ENCODE results near the gene GRIN3A. TPM values are rescaled to one million over a fixed set of nuclear protein-coding genes. Genes with fewer than 3 reads are reported as not detected.

The GRIN3A gene
- total and polyA plus RNA-seq, 2 of the 4 experiments (the other 2 are of a cell fraction): not detected

- intact Hi-C loops (cut with micrococcal nuclease) (no loop called here), in situ Hi-C loops (cut with MboI; ENCODE audit: low sequenced_read_pairs) (no loop called here), dilution Hi-C loops (cut with HindIII; ENCODE audit: low sequenced_read_pairs, unreplicated experiment) (no loop called here)
- Histone ChIP-seq H2AFZ (replicated peaks; ENCODE audit: low read length, poor library complexity) (no peak overlapping the region), H2AK5ac (ENCODE audit: low read depth, low read length) (no peak overlapping the region), H3K36me3 (ENCODE audit: control insufficient read depth, insufficient read depth, low read length) (no peaks in the 10 kb centered on the region), H3K27ac (ENCODE audit: insufficient read depth, low read length) (no peak overlapping the region), H2BK15ac (ENCODE audit: low read depth, low read length) (no peak overlapping the region), H3K4me3 (ENCODE audit: insufficient read depth, low read depth, low read length) (no peak overlapping the region), H3K9me1 (ENCODE audit: insufficient read depth, low read length) (no peaks in the 10 kb centered on the region), H3K27me3 (ENCODE audit: control insufficient read depth, insufficient read depth, low read length) (peaks cover 7% of the 10 kb centered on the region), H3K4me1 (ENCODE audit: control insufficient read depth, insufficient read depth, low read length) (no peaks in the 10 kb centered on the region), H3K56ac (ENCODE audit: extremely low read depth, insufficient read depth, low read length) (no peak overlapping the region), H2BK120ac (ENCODE audit: low read depth, low read length) (no peak overlapping the region), H3K4me2 (ENCODE audit: low read depth, low read length) (no peak overlapping the region), H2BK5ac (ENCODE audit: low read depth, low read length, poor library complexity, severe bottlenecking) (no peak overlapping the region), H4K20me1 (ENCODE audit: insufficient read depth, low read length) (no peaks in the 10 kb centered on the region), H3K9me3 (ENCODE audit: control insufficient read depth, insufficient read depth, low read length) (peaks cover 2% of the 10 kb centered on the region; the same call in 1 of the 2 replicates), H2AK9ac (replicated peaks; ENCODE audit: low read depth, low read length, poor library complexity) (no peak overlapping the region), H2BK20ac (ENCODE audit: low read depth, low read length) (no peak overlapping the region), H4K91ac (ENCODE audit: insufficient read depth, low read depth, low read length) (no peak overlapping the region), H3K9ac (ENCODE audit: low read depth, low read length) (no peak overlapping the region), H3K14ac (replicated peaks; ENCODE audit: low read depth, low read length) (no peak overlapping the region), H4K8ac (ENCODE audit: low read depth in 2 of 2, low read length in 2 of 2) (no peak overlapping the region), H3K4ac (ENCODE audit: low read depth, low read length) (no peak overlapping the region), H3K18ac (ENCODE audit: low read depth, low read length) (no peak overlapping the region), H4K5ac (ENCODE audit: low read depth, low read length) (no peak overlapping the region), H3K79me1 (ENCODE audit: low read depth in 1 of 2, low read length in 2 of 2) (no peaks in the 10 kb centered on the region), H3K23ac (ENCODE audit: low read depth, low read length) (no peak overlapping the region)
- WGBS, 2 experiments (ENCODE audit: extremely low coverage in 2 of 2, insufficient read length in 1 of 2): no CpG with 5 or more reads among the region's 2 CpGs
- no TSS peak for BruUV-seq (replicated peaks)
- DNase-seq: no peak
- no peak for ATAC-seq (ENCODE audit: low read depth)
- POLR2A ChIA-PET (ENCODE audit: unreplicated experiment): no interaction called here
- CTCF ChIA-PET: no interaction called here
- TF ChIP-seq MAZ (IDR thresholded peaks at IDR 0.05; ENCODE audit: borderline replicate concordance, low read depth, low read length): no peak
- no peak for TF ChIP-seq POLR2A (IDR thresholded peaks at IDR 0.05; ENCODE audit: low read depth, low read length)
- no peak for TF ChIP-seq MAFK (IDR thresholded peaks at IDR 0.05; ENCODE audit: low read depth, low read length)
- TF ChIP-seq NFE2L2 (IDR thresholded peaks at IDR 0.05; ENCODE audit: low read depth, low read length): no peak
- no peak for TF ChIP-seq CEBPB (IDR thresholded peaks at IDR 0.05; ENCODE audit: low read depth, low read length)
- TF ChIP-seq RCOR1 (IDR thresholded peaks at IDR 0.05; ENCODE audit: insufficient replicate concordance, low read length): no peak
- no peak for TF ChIP-seq RFX5 (IDR thresholded peaks at IDR 0.05; ENCODE audit: low read depth, low read length)
- TF ChIP-seq, protein P1, sequence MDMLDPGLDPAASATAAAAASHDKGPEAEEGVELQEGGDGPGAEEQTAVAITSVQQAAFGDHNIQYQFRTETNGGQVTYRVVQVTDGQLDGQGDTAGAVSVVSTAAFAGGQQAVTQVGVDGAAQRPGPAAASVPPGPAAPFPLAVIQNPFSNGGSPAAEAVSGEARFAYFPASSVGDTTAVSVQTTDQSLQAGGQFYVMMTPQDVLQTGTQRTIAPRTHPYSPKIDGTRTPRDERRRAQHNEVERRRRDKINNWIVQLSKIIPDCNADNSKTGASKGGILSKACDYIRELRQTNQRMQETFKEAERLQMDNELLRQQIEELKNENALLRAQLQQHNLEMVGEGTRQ (IDR thresholded peaks at IDR 0.05; ENCODE audit: low read depth, low read length): no peak
- TF ChIP-seq FOS (IDR thresholded peaks at IDR 0.05; ENCODE audit: low read depth, low read length): no peak
- TF ChIP-seq BHLHE40 (IDR thresholded peaks at IDR 0.05; ENCODE audit: low read depth, low read length): no peak
These were observed 864 bp upstream of the GRIN3A start for GRCh38 chr9:101739311-101739710.
